Iris pigment epithelial cell (primary cell): ENCODE data around the gene GBGT1.

ENCODE experiments used
- DNase-seq: peaks from one replicate; pipeline ENCODE4 v3.0.0-alpha.2; 2011; ENCODE audit warnings: low read depth

Gene GBGT1

DNA sequence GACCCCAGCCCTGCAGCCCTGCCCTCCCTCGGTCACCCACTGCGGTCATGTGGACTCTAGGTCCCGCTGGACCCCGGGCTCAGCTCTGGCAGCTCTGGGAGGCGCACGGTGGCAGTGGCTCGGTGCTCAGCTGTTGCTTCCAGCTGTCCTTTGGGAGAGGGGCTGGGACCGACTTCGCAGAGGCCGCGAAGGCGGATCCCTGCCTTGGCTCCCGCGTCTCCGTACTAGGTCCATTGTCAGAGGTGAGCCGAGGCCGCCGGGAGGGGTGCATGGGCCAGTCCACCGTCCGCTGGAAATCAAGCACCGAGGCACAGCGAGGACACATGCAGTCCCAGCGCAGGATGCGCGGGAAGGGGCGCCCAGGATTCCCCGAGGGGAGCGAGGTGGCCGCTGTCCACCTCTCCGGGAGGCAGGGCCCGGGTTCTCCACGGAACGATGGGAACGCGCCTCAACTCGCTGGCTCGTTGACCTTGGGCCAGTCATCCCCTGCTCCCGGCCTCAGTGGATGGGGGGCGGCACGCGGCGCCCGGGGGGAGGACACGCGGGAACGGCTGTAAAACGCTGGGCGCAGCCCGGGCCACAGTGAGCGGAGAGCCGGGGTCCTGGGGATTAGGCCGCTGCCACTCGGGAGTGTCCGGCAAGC lies 732 bp downstream of the GBGT1 start:
- DNase-seq: no peak

- no peak for DNase-seq
These were observed 2.2 kb downstream of the GBGT1 start for GRCh38 chr9:133161547-133161950.

- peak; percentile 75 for DNase-seq
These were observed 2.8 kb downstream of the GBGT1 start for GRCh38 chr9:133160742-133161546.

DNA sequence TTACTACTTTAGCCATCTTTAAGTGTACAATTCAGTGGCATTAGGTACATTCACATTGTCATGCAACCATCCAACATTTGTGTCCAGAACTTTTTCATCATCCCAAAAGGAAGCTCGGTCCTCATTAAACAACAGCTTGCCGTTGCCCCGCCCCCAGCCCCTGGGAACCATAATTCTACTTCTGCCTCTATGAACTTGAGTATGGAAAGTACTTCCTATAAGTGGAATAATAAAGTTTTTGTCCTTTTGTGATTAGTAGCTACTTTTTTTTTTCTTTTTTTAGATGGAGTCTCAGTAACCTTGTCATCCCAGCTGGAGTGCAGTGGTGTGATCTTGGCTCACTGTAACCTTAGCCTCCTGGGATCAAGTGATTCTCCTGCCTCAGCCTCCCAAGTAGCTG lies 5.0 kb downstream of the GBGT1 start:
- DNase-seq: no peak

DNA sequence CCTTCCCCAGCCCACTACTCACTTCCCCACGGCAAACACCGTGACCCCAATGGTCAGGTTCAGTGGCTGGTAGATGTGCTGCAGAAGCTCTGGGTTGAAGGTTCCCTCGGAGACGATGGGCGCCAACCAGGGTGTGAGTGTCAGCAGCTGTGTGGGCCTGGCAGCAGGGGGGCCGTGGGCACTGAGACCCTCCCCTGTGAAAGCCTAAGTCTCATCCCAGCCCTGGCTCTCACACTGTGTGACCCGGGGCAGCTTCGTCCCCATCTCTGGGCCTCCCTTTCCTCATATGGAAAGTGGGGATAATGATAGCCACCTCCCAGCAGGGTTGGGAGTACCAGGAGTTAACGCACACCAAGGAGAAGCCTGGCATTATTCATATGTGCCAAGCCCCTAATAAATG lies 8.6 kb downstream of the GBGT1 start:
- DNase-seq: no peak

DNA sequence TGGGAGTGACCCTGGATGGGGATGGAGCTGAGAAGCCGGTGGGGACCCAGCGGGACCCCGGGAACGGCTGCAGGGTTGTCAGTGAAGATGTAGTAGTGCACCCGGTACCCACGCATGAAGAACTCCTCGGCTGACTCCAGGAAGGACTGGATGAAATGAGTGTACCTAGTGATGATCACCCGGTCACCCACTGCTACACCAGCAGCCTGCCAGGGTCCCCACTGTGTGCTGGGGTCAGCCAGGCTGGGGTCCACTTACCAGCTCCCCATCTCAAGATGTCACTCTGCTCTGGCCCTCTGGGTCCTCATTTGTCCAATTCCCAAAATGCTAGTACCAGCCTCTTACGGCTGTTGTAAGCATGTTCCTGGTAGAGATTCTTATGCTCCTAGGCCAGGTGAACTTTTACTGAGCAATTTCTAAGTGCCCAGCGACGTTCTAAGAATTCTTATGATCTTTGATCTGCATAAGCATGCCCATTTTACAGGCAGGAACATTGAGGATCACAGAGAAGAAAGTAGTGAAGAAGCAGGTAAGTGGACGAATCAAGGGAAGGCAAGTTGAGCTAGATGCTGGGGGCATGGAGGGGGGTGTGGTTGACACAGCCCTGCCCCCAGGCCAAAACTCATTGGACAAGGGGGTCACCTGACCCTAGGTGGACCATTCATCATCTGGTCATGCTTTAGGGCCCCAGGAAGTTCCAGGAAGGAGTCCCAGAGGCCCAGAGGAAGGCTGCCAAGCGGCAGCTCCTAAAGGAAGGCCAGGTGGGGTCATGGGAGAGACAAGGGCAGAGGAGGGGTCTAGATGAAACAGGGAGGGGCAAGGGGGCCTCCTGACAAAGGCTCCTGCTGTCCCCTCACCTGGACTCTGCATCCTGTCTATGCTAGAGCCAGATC lies 9.4 kb downstream of the GBGT1 start:
- DNase-seq: no peak

DNA sequence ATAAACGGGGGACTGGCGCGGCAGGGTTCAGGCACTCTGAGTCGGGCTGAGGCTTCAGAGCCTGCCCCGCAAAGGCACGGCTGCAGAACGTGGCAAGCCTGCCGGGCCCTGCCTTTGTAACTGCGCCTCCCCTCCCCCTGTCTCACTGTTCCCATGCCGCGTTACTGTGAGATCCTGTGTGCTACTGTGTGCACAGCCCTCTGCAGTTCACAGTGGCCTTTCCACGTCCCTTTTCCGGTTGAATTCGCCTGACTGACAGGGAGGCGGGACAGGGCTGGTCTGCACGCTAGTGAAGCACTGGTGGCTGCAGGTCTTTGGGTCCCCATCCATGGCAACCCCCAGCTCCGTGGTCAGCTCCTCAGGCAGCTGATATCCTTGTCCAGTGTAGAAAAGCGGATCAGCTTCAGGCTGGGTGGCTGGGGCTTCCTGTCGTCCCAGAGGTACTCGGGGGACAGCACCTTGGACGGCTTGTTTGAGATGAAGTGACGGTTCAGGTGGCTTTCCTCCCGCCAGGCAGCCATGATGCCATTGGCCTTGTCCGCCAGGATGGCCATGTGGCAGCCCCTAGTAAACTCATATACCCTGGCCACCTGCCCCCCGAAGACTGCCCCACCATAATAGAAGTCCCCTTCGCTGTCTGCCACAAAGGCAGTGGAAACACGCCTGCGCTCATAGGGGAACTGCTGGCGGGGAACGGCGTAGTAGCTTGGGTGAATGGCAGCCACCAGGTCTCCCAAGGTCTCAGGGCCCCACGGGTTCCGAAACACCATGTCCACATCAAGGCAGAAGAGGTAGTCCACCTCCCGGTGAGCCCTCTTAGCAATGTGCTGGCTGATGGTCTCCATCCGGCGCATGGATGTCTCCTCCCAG lies 10.3 kb downstream of the GBGT1 start:
- no peak for DNase-seq

- DNase-seq: no peak
These were observed 11.9 kb downstream of the GBGT1 start for GRCh38 chr9:133151601-133152525.

DNA sequence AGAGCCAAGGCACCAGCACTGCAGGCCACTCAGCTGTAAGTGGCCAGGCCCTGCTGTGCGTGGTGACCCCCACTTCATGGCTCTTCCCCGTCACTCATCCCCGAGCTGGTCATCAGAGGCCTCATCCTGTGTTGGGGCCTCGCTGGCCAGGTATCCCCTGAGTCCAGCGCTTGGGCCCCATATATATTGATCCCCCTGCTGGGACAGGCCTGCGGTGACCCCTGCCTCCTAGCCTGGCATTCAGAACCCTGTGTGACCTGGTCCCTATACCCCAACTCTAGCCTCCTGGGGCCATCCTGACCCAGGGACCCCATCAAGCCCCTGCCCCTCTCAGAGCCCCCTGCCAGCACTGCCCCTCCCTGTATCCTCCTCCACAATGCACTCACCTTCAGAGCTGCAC lies 12.7 kb downstream of the GBGT1 start:
- no peak for DNase-seq

- peak; percentile 90 for DNase-seq
These were observed 14.3 kb downstream of the GBGT1 start for GRCh38 chr9:133149130-133150015.

DNA sequence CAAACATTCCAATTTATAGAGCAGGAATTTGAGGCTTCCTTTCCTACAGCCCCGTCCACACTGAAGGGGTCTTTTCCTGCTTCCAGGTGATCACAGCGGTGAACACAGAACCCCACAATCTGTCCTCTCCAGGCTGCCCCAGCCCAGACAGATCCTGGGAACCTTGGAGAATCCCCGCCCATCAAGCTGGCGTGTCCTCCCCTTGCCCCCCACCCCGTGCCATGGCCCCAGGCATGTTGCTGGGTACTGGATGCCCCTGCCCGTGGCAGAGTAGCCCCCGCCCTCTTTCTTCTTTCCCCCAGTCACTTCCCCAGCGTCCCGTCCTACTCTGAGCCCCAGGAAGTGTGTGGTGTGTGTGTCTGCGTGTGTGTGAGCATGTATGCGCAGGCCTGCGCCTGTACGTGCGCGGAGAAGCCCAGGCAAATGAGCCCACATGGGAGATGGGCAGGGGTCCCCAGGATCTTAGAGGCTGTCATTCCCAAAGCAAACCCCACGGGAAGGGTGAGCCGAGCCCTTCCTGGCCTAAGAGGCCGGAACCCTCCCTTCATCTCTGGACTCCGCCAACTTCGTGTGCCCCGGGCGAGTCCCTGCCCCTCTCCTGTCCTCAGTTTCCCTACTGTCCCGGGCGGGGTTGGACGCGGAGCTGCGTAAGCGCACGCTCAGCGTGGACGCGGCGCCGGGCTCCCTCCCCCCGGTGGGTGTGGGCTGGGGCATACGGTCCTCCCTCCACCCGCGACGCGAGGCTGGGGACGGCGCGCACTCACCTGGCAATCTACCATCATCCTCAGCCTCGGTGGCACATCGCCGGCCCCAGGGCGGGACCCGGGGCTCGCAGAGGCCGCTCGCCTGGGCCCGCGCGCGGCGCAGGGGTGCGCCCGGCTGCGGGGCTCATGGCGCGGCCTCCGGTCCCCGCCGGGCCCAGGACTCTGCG lies 15.2 kb downstream of the GBGT1 start:
- DNase-seq: peak; percentile 52

DNA sequence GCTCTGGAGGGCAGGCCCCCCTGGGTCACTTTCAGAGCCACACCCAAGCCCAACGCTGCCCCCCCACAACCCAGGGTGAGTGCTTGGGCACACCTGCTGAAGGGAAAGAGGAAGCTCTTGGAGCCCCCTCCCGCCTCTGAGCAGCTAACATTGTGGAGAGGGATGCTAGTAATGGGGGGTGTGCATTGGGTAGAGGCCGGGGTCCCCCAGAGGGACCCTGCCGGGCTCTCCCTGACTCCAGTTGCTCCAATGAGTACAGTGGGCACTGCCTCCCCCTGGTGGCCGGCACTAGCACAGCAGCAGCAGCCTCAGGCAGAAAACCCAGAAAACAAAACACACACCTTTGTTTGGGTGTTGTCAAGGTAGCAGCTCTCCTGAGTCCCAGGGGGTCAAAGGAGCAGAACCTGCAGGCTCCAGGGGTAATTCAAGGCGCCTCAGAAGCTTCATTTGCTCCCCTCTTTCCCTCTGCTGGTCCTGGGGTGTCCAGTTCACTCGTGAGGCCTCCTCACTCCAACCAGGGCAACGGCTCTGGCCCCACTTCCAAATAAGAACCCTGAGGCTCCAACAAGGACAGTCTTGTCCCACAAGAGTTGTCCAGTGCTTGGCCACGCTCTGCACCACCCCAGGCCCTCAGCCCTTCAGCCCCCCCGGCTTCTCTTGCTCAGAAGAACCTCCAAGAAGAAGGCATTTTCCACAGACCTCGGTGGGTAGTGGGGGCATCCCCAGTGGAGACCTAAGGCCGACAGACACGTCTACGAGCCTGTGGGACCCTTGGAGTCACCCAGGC lies 16.1 kb downstream of the GBGT1 start:
- DNase-seq: peak; percentile 43

- no peak for DNase-seq
These were observed 16.8 kb downstream of the GBGT1 start for GRCh38 chr9:133146746-133147411.

DNA sequence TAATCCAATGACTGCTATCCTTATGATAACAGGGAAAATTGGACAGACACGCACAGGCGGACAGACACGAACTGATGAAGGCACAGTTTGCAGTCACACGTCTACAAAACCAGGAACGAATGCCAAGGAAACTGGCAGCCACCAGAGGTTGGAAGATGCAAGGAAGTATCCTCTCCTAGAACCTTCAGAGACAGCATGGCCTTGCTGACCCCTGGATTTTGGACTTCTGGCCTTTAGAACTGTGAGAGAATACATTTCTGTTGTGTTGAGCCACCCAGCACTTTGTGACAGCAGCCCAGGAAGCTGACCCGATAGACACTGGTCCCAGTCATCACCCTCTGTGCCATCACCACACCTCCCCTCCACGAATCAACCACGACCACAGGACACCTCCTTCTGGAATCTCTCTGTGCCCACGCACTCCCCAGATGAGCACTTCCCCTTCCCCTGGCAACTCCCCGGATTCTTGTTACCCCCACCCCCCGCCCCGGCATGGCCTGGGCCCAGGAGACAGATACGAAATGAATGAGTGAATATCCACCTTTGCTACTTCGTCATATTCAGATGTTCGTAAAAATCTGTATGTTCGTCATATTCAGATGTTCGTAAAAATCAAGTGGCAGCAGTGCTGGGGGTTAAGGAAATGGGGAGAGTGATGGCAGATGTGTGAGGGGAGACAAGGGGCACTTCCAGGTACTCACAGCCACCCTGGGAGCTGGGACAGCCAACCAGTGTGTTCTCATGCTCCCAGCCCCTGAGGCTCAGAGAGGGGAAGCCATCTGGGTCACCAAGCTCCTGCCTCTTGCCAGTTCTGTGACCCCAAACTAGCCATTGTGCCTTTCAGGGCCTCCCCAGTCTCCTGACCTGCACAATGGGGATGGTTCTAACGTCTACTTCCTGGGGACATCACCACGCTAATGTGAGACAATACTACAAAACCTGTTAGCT lies 18.5 kb downstream of the GBGT1 start:
- no peak for DNase-seq

DNA sequence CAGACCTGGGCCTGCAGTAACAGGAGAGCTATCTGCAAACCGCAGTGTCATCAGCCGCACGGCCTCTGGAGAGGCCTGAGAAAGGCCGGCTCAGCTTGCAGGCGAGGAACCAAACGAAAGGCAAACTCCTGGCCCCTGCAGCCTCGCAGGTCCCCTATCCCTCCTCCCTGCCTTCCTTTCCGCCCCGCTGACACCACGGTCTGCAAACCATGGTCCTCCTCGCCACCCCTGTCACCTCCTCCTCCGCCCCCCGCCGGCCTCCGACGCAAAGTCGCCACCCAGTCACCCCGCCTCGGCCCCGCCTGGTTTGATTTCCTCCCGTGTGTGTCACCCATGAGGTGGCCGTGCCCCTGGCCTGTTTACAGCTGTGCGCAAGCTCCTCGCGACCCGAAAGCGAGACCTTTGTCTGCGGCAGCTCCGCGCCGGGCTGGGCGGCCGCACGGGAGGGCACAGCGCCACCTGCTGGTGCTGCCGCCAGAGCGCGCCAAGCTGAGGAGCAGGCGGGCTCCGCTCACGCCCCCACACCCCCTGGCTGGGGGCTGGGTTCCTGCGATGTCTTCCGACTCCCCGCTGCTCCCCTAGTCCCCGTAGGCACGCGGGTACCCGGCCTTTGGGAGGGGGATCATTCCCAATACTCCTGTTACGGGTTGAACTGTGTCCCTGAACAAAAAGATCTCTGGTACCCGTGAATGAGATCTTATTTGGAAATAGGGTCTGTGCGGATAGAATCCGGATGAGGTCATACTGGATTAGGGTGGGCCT lies 19.4 kb downstream of the GBGT1 start:
- peak; percentile 54 for DNase-seq
